ENCODE measurements around the gene ST3GAL3.

The ST3GAL3 gene

DNA sequence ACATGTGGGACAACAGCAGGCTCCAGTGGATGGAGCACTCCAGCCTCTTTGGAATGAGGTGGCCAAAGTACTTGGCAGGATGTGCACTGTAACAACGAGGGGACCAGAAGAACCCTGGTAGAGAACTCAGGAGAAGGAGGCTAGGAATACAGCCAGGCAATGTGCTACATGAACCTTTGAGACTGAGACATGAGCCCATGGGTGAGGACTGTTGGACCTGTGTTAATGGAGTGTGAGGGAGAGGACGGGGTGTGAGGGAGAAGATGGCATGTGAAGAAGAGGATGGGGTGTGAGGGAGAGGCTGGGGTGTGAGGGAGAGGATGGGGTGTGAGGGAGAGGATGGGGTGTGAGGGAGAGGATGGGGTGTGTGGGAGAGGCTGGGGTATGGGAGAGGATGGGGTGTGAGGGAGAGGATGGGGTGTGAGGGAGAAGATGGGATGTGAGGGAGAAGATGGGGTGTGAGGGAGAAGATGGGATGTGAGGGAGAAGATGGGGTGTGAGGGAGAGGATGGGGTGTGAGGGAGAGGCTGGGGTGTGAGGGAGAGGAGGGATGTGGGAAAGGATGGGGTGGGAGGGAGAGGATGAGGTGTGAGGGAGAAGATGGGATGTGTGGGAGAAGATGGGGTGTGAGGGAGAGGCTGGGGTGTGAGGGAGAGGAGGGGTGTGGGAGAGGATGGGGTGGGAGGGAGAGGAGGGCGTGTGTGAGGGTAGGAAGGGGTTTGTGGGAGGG, 164.0 kb downstream of the ST3GAL3 start:
- Mint-ChIP-seq H3K27ac (no peak overlapping the region), H3K9me3 (no peaks in the 10 kb centered on the region)

DNA sequence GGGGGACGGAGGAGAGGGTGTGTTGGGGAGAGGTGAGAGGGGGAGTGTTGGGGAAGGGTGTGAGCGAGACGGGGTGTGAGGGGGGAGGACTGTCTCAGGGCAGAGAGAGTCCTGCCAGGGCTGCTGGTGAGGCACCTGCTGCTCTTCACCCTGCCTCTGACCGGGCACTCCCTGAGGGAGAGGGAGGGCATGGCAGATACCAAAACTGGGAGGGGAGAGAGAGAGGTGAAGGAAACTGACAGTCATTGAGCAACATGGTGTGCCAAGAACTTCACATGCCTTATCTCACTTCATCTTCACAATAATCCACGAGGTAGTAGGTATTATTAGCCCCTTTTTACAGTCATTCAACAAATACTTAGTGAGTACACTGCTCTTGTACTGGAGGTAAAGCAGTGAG, 164.9 kb downstream of the ST3GAL3 start:
- H3K9me3 Mint-ChIP-seq, result no peaks in the 10 kb centered on the region
- H3K27me3 Mint-ChIP-seq, result no peaks in the 10 kb centered on the region
- H3K27ac Mint-ChIP-seq, result no peak overlapping the region
- no peaks in the 10 kb centered on the region for H3K36me3 Mint-ChIP-seq
- no peaks in the 10 kb centered on the region for H3K4me1 Mint-ChIP-seq
- no peak overlapping the region for H3K4me3 Mint-ChIP-seq
- ATAC-seq, result no peak

More for the DNA sequence above, 164.0 kb downstream of the ST3GAL3 start:
- no peak for ATAC-seq
- Mint-ChIP-seq H3K36me3 (no peaks in the 10 kb centered on the region), H3K4me3 (no peak overlapping the region), H3K27me3 (no peaks in the 10 kb centered on the region), H3K4me1 (no peaks in the 10 kb centered on the region)

DNA sequence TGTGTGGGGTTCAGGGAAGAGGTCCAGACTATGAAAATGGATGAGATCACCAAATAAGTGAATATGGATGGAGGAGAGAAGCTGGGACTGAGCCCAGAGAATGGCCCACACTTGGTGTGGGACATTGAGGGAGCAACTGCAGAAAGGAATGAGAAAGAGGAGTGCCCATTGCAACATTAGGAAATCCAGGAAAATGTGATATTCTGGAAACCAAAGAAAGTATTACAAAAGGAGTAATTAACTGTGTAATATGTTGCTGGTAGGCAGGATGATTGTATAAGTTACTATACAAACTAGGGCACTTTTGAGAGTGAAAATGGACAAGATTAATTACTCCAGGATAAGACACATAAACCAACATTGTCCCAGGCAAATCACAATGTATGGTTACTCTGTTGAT, 166.5 kb downstream of the ST3GAL3 start:
- H3K27me3 Mint-ChIP-seq, result no peaks in the 10 kb centered on the region
- no peaks in the 10 kb centered on the region for H3K9me3 Mint-ChIP-seq
- no peak overlapping the region for H3K4me3 Mint-ChIP-seq
- no peak overlapping the region for H3K27ac Mint-ChIP-seq
- ATAC-seq, result no peak
- no peaks in the 10 kb centered on the region for H3K36me3 Mint-ChIP-seq
- no peaks in the 10 kb centered on the region for H3K4me1 Mint-ChIP-seq

DNA sequence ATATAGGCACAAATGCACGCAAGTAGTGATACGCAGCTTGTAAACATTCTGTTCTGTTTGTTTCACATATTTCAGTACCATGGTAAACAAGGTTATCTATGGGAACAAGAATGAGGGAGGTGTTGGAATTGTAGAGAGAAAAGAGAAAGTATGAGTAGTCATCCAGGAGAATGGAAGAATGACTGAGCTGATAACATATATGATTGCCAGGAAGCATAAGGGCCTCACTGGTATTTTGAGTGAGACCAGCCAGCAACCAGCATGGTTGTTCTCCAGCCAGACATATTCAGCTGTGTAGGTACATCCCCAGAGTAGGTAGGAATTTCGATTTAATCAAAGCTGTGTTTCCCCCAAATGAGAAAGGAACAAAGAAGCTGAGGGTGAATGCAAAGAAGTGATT, 167.4 kb downstream of the ST3GAL3 start:
- no peaks in the 10 kb centered on the region for H3K9me3 Mint-ChIP-seq
- ATAC-seq, result no peak
- no peak overlapping the region for H3K4me3 Mint-ChIP-seq
- no peak overlapping the region for H3K27ac Mint-ChIP-seq
- no peaks in the 10 kb centered on the region for H3K36me3 Mint-ChIP-seq
- no peaks in the 10 kb centered on the region for H3K4me1 Mint-ChIP-seq
- H3K27me3 Mint-ChIP-seq, result no peaks in the 10 kb centered on the region

DNA sequence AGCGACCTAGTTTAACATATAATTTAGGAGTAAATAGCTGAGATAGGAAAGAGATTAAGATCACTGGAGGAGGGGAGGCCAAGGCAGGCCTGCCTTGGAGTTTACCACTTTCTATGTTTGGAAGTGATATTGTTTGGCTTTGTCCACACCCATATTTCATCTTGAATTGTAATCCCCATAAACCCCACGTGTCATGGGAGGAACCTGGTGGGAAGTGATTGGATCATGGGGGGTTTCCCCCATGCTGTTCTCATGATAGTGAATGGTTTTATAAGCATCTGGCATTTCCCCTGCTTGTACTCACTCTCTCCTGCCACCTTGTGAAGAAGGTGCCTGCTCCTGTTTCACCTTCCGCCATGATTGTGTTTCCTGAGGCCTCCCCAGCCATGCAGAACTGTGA, 168.0 kb downstream of the ST3GAL3 start:
- Mint-ChIP-seq H3K9me3 (no peaks in the 10 kb centered on the region), H3K4me1 (no peaks in the 10 kb centered on the region)

DNA sequence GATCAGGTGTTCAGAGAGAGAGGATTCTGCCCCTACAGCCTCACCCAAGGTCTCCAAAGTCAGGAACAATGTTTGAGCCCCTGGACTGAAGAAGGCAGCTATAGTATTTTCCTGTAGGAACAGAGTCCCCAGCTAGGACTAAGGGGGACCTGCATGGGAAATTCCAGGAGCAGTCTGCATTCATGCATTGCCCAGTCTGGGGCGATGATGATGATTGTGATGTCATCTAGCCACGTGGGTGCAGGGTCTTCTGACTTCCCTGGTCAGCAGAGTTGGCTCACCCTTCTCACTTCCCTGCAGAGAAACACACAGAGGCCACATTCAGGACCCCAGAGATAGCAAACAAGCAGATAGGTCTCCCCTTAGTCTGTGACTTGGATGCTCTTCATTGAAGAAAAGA, 169.8 kb downstream of the ST3GAL3 start:
- H3K36me3 Mint-ChIP-seq, result peaks cover 5% of the 10 kb centered on the region
- H3K9me3 Mint-ChIP-seq, result no peaks in the 10 kb centered on the region
- no peak overlapping the region for H3K4me3 Mint-ChIP-seq
- H3K27me3 Mint-ChIP-seq, result no peaks in the 10 kb centered on the region
- no peaks in the 10 kb centered on the region for H3K4me1 Mint-ChIP-seq
- ATAC-seq, result no peak
- no peak overlapping the region for H3K27ac Mint-ChIP-seq

More for the DNA sequence above, 168.0 kb downstream of the ST3GAL3 start:
- no peak for ATAC-seq
- no peaks in the 10 kb centered on the region for H3K27me3 Mint-ChIP-seq
- no peak overlapping the region for H3K4me3 Mint-ChIP-seq
- no peaks in the 10 kb centered on the region for H3K36me3 Mint-ChIP-seq
- H3K27ac Mint-ChIP-seq, result no peak overlapping the region

DNA sequence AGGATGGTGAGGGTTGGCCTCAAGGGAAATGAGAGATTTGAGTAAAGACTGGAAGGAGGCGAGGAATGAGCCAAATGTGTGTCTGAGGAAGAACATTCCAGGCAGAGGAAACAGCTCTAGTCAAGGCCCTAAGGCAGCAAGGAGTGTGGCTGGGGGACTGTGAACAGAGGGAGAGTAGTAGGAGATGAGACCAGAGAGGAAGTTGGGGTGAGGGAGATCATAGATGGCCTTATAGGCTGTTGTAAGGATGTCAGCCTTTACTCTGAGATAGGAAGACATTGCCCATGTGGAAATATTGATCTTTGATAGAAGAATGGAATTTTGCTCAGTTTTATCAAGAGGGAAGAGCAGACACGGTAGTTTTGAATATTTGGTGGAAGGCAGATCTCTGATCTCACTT, 171.1 kb downstream of the ST3GAL3 start:
- ATAC-seq, result no peak
- H3K4me1 Mint-ChIP-seq, result no peaks in the 10 kb centered on the region

DNA sequence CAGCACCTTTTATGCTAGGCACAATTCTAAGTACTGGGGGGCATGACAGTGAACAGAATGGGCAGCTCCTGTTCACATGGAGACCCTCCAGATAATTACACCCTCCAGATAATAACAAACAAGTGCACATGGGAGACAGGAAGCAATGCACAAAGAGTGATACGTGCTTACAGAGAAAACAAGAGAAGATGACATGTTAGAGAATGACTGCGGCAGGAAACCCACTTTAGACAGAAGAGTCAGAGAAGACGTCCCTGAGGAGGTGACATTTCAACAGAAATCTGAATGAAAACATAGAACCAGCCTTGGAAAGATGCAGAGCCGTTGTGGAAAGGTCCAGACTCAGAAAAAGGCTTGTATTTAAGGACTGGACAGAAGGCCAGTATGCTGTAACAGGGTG, 171.5 kb downstream of the ST3GAL3 start:
- Mint-ChIP-seq H3K4me3 (no peak overlapping the region), H3K4me1 (no peaks in the 10 kb centered on the region), H3K27ac (no peak overlapping the region), H3K27me3 (no peaks in the 10 kb centered on the region), H3K36me3 (peaks cover 6% of the 10 kb centered on the region), H3K9me3 (no peaks in the 10 kb centered on the region)
- ATAC-seq, result no peak

More for the DNA sequence above, 171.1 kb downstream of the ST3GAL3 start:
- H3K36me3 Mint-ChIP-seq, result peaks cover 6% of the 10 kb centered on the region
- H3K27ac Mint-ChIP-seq, result no peak overlapping the region
- no peaks in the 10 kb centered on the region for H3K27me3 Mint-ChIP-seq
- H3K9me3 Mint-ChIP-seq, result no peaks in the 10 kb centered on the region
- H3K4me3 Mint-ChIP-seq, result no peak overlapping the region

DNA sequence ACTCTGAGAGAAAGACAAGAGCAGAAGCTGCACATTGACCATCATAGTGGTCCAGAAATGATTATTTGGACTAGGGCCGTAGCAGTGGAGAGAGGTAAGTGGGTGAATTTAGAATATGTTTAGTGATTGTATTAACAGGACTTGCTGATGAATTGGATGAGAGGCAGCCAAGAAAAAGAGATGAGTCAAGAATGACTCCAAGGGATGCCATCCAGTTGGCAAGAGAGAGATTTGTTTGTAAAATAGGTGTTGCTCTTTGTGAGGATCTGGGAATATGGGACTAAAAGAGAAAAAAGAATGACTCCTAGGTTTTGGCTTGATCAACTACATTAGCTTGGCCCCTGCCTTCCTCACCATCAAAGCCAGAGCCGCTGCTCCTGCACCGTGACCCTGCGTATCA, 172.1 kb downstream of the ST3GAL3 start:
- Mint-ChIP-seq H3K4me1 (no peaks in the 10 kb centered on the region), H3K27ac (no peak overlapping the region), H3K36me3 (peaks cover 6% of the 10 kb centered on the region), H3K27me3 (no peaks in the 10 kb centered on the region), H3K4me3 (no peak overlapping the region), H3K9me3 (no peaks in the 10 kb centered on the region)
- no peak for ATAC-seq

DNA sequence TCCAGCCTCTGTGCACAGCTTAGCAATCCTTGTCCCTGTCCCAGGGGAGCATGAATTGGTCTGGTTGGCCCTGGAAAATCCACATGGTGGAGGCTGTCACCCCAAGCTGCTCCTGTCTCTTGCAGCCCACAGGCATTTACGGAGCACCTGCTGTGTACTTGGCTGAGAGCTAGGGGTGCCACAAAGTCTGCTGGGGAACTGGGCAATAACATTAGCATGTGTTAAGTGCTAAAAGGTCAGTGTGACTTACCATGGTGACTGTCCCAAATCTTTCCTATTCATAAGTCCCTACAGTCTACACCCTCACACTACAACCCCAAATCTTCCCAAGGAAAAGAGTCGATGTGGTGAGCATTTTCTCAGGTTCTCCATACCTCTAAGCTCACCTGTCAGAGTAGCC, 172.7 kb downstream of the ST3GAL3 start:
- ATAC-seq, result no peak
- Mint-ChIP-seq H3K27me3 (no peaks in the 10 kb centered on the region), H3K4me3 (no peak overlapping the region), H3K36me3 (peaks cover 6% of the 10 kb centered on the region), H3K4me1 (no peaks in the 10 kb centered on the region), H3K9me3 (no peaks in the 10 kb centered on the region), H3K27ac (no peak overlapping the region)

DNA sequence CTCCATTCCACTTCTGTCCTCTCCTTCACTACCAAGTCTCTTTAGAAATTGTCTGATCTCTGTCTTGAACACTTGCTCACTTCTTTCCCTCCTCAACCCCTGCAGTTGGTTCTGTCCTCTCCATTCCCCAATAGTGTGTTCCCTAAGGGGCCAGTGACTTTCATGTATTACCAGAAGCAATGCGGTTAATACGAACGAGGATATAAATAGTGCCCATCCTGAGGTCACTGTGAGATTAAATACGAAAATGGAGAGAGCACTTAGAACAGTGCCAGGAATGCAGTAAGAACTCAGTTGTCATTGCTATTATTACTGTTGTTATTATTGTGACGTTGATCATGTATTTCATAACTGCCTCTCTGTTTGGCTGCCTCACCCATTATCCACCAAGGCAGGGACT, 173.3 kb downstream of the ST3GAL3 start:
- Mint-ChIP-seq H3K9me3 (no peaks in the 10 kb centered on the region), H3K36me3 (peaks cover 6% of the 10 kb centered on the region), H3K4me3 (no peak overlapping the region), H3K4me1 (no peaks in the 10 kb centered on the region), H3K27ac (no peak overlapping the region), H3K27me3 (no peaks in the 10 kb centered on the region)
- ATAC-seq, result no peak

DNA sequence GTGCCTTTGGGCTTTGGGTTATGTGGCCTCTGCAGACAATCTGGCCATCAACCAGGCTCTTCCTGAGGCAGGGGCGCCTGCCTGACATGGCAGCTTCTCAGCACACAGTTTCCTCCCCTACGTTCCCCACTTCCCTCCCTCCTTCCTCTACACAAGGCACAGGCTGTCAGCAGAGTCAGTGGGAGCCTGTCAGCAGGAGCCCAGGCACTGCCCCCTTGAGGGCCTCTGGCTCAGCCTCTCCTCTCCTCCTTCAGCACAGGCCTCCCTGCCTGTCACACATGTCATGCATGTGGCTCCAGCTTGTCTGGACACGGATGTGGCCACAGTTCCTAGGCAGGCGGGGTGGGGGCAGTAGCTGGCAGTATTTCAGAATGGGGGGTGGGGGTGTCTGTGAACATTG, 174.1 kb downstream of the ST3GAL3 start:
- H3K4me3 Mint-ChIP-seq, result no peak overlapping the region
- H3K9me3 Mint-ChIP-seq, result no peaks in the 10 kb centered on the region
- H3K27ac Mint-ChIP-seq, result no peak overlapping the region
- no peak for ATAC-seq
- peaks cover 6% of the 10 kb centered on the region for H3K36me3 Mint-ChIP-seq
- H3K4me1 Mint-ChIP-seq, result no peaks in the 10 kb centered on the region
- H3K27me3 Mint-ChIP-seq, result no peaks in the 10 kb centered on the region

DNA sequence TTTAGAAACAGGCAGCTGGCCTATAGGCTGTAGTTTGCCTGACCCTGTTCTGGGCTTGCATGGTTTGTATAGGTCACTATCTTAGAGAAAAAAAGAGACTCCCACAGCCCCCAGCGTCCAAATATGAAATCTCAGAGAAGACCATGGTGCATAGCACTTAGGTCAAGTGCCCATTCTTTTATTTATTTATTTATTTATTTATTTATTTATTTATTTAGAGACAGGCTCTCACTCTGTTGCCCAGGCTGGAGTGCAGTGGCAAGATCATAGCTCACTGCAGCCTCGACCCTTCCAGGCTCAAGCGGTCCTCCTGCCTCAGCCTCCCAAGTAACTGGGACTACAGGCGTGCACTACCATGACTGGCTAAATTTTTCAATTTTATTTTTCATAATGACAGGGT, 175.4 kb downstream of the ST3GAL3 start:
- no peak overlapping the region for H3K27ac Mint-ChIP-seq
- H3K36me3 Mint-ChIP-seq, result peaks cover 6% of the 10 kb centered on the region
- H3K27me3 Mint-ChIP-seq, result no peaks in the 10 kb centered on the region
- H3K4me3 Mint-ChIP-seq, result no peak overlapping the region
- H3K9me3 Mint-ChIP-seq, result no peaks in the 10 kb centered on the region
- no peaks in the 10 kb centered on the region for H3K4me1 Mint-ChIP-seq
- ATAC-seq, result no peak

DNA sequence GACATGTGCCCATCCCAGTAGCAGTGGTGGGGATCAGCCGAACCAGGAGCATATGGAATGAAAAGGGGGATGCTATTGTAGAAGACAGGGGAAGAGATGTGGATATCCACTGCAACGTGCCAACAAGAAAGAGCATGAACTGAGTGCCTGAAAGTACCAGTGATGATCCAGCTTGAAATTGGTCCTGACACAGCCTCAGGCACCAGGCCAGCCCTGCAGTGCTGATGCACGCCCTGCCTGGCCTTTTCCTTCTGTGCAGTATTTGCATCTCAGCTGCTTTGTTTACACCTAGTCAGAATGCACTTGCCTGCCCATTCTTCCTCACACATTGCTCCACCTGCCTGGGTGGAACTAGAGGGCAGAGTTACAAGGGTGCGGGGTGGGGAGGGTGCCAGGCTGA, 176.0 kb downstream of the ST3GAL3 start:
- no peaks in the 10 kb centered on the region for H3K4me1 Mint-ChIP-seq
- no peak overlapping the region for H3K27ac Mint-ChIP-seq
- H3K36me3 Mint-ChIP-seq, result peaks cover 6% of the 10 kb centered on the region
- H3K27me3 Mint-ChIP-seq, result no peaks in the 10 kb centered on the region
- H3K9me3 Mint-ChIP-seq, result no peaks in the 10 kb centered on the region
- ATAC-seq, result no peak
- no peak overlapping the region for H3K4me3 Mint-ChIP-seq

DNA sequence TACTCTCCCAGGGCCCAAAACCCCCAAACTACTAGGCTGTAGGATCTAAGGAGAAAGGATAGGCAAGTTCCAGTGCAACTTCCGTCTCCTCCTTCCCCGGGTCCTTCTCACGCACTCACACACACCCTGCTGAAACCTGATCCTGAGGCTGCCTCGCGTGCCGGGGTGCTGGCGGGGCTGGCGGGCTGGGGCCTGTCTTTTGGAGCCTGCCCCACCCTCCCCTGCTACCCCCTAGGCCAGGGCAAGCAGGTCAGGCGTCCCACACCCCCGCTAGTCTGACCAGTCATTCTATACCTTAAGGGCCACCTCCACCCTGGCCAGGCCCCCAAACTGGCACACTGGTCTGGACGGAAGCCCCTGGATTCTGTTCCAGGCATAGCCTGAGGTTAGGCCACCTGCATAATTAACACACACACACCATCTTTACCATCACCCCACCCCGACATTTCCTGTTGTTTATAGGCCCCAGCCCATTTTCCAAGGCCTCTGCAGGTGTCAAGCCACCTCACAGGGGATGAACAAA, 178.0 kb downstream of the ST3GAL3 start:
- Mint-ChIP-seq H3K4me3 (no peak overlapping the region), H3K27me3 (no peaks in the 10 kb centered on the region), H3K36me3 (peaks cover 6% of the 10 kb centered on the region), H3K4me1 (no peaks in the 10 kb centered on the region), H3K27ac (no peak overlapping the region), H3K9me3 (no peaks in the 10 kb centered on the region)
- ATAC-seq, result no peak

DNA sequence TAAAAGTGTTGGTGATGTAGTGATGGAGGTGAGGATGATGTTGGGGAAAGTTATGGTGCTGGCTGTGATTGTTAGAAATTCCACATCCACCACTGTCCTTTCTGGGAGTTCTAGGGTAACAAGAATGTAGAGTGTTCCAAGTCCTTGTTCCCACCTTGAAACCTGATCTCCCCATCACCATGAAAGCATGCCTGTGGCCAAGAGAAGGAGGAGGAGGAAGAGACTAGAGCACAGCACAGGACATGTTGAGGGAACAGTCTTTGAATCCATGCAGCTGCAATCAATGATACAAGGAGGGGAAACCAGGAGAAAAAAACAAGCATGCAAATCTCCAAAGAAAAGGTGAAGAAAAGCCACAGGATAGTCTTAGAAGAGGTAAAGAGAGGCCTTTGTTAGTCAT, 180.4 kb downstream of the ST3GAL3 start:
- Mint-ChIP-seq H3K4me3 (no peak overlapping the region), H3K27me3 (no peaks in the 10 kb centered on the region), H3K4me1 (no peaks in the 10 kb centered on the region), H3K9me3 (no peaks in the 10 kb centered on the region), H3K36me3 (no peaks in the 10 kb centered on the region), H3K27ac (no peak overlapping the region)
- ATAC-seq, result no peak
